Naive thymus-derived CD4-positive, alpha-beta T cell (primary cell): ENCODE data around the gene FRK. TPM values are rescaled to one million over a fixed set of nuclear protein-coding genes. Genes with fewer than 3 reads are reported as not detected.

Experiments used
- ATAC-seq: fragments of 150-1000 bp; cut with Tn5 transposase; 2 replicates; pipeline ENCODE4 v1.10.0; 2021; ENCODE audit warnings: mild to moderate bottlenecking, moderate library complexity
- CTCF ChIA-PET: fragments of 350-600 bp; sonication (Branson Sonifier 250); formaldehyde crosslinking; loops from one replicate; lab custom pipeline; 2021; ENCODE audit warnings: antibody characterized with exemption; lab: Charles Lee
- POLR2A ChIA-PET: fragments of 350-600 bp; sonication (Branson Sonifier 250); formaldehyde crosslinking; loops from one replicate; lab custom pipeline; 2021; ENCODE audit warnings: antibody characterized with exemption, inconsistent platforms; lab: Charles Lee
- DNase-seq, 9 donors: peaks; one replicate each; pipeline versions ENCODE4 v3.0.0 to v3.0.0-alpha.2; 2020 to 2022; ENCODE audit warnings: mixed read lengths in 1 of 9
- H3K27ac ChIP-seq: one replicate; pipeline ENCODE4 v1.7.0; 2013; ENCODE audit warnings: mild to moderate bottlenecking, low read depth, low read length, moderate library complexity
- H3K27me3 ChIP-seq, 2 donors: one replicate each; pipeline ENCODE4 v1.7.0; 2013; ENCODE audit warnings: low read length in 2 of 2, mild to moderate bottlenecking in 2 of 2, moderate library complexity in 2 of 2; ENCODE audit not compliant: control insufficient read depth in 2 of 2, insufficient read depth in 2 of 2
- H3K36me3 ChIP-seq, 3 experiments: 1 replicate in 2 of 3; 2 replicates in 1 of 3; pipeline ENCODE4 v1.7.0; 2013; ENCODE audit warnings: low read length in 3 of 3, mild to moderate bottlenecking in 3 of 3, moderate library complexity in 1 of 3; ENCODE audit not compliant: insufficient read depth in 3 of 3, control insufficient read depth in 2 of 3
- H3K4me1 ChIP-seq, 2 donors: one replicate each; pipeline ENCODE4 v1.7.0; 2013; ENCODE audit warnings: low read length in 2 of 2, mild to moderate bottlenecking in 2 of 2, moderate library complexity in 1 of 2; ENCODE audit not compliant: control insufficient read depth in 2 of 2, insufficient read depth in 2 of 2
- H3K4me3 ChIP-seq: 2 replicates; pipeline ENCODE4 v1.7.0; 2013; ENCODE audit warnings: mild to moderate bottlenecking, low read length
- H3K9me3 ChIP-seq, 3 experiments: 1 replicate in 2 of 3; 2 replicates in 1 of 3; pipeline ENCODE4 v1.7.0; 2013; ENCODE audit warnings: low read length in 3 of 3; ENCODE audit not compliant: control insufficient read depth in 2 of 3
- H3K27ac Mint-ChIP-seq, 9 donors: one replicate each; pipeline ENCODE4 v1.8.0; 2020 to 2022; ENCODE audit warnings: mixed read lengths in 9 of 9, mild to moderate bottlenecking in 8 of 9, moderate library complexity in 5 of 9, inconsistent platforms in 2 of 9
- H3K27me3 Mint-ChIP-seq, 5 donors: one replicate each; pipeline ENCODE4 v1.8.0; 2021 to 2022; ENCODE audit warnings: mixed read lengths in 5 of 5, mild to moderate bottlenecking in 1 of 5
- H3K36me3 Mint-ChIP-seq, 5 donors: one replicate each; pipeline ENCODE4 v1.8.0; 2020 to 2022; ENCODE audit warnings: mixed read lengths in 5 of 5, mild to moderate bottlenecking in 3 of 5, inconsistent platforms in 1 of 5
- H3K4me1 Mint-ChIP-seq, 7 donors: one replicate each; pipeline ENCODE4 v1.8.0; 2020 to 2022; ENCODE audit warnings: mixed read lengths in 7 of 7, mild to moderate bottlenecking in 3 of 7, inconsistent platforms in 1 of 7
- H3K4me3 Mint-ChIP-seq, 10 donors: one replicate each; pipeline ENCODE4 v1.8.0; 2020 to 2022; ENCODE audit warnings: mild to moderate bottlenecking in 10 of 10, mixed read lengths in 10 of 10, moderate library complexity in 6 of 10, inconsistent platforms in 2 of 10
- H3K9me3 Mint-ChIP-seq, 11 donors: one replicate each; pipeline ENCODE4 v1.8.0; 2020 to 2022; ENCODE audit warnings: mixed read lengths in 11 of 11, mild to moderate bottlenecking in 4 of 11, inconsistent platforms in 1 of 11, moderate library complexity in 1 of 11
- intact Hi-C, 2 donors: fragments of 100-400 bp; cut with micrococcal nuclease; formaldehyde crosslinking; loops; one replicate each; pipeline ENCODE4 v1.15.1; 2023
- polyA plus RNA-seq, 2 donors: library from polyadenylated mRNA; unstranded; fragments of 300-500 nt; fragmentation: Illumina TruSeq; gene quantifications; one replicate each; pipeline ENCODE4 v1.2.3, GENCODE V29; 2021
- total RNA-seq, 6 experiments: library from RNA in 5 of 6; stranded (reverse) in 5 of 6; gene quantifications; 1 replicate in 5 of 6; 2 replicates in 1 of 6; pipeline ENCODE4 v1.2.3 and lab custom pipeline; 2021 to 2026

Gene FRK
- total and polyA plus RNA-seq, 7 experiments from 2014 or later = 0.02 to 0.05 (median 0.04) TPM; not detected in 3

GRCh38 chr6:116101790-116102189 is 41.1 kb upstream of the FRK start:
- H3K27me3 Mint-ChIP-seq = no peaks in the 10 kb centered on the region
- intact Hi-C loops = loop anchor here (1.0 to 10.0 kb wide), 13 partner anchors 11 to 1576 kb away; partner anchors contain the start of genes GOPC (in 2 of the 2), KPNA5 (in 2 of the 2), TSPYL4 (in 2 of the 2) and ZUP1 (in 2 of the 2)
- H3K36me3 ChIP-seq = peaks cover 0 to 4% (median 0%) of the 10 kb centered on the region in 3 experiments
- peak overlapping the region; percentile 77 for H3K4me3 ChIP-seq
- H3K9me3 ChIP-seq = no peaks in the 10 kb centered on the region
- H3K27me3 ChIP-seq = no peaks in the 10 kb centered on the region
- no peak for ATAC-seq
- peaks cover 25 to 32% of the 10 kb centered on the region in 2 donors for H3K4me1 ChIP-seq
- peak overlapping the region; percentile 89 to 99 (median 96) for H3K4me3 Mint-ChIP-seq
- H3K9me3 Mint-ChIP-seq = peaks cover 0 to 1% (median 0%) of the 10 kb centered on the region in 11 donors
- peak overlapping the region in 8 of 9 donors; percentile 85 to 96 (median 92) for H3K27ac Mint-ChIP-seq
- DNase-seq = no peak
- H3K27ac ChIP-seq = peak overlapping the region; percentile 79
- H3K36me3 Mint-ChIP-seq = peaks cover 0 to 12% (median 0%) of the 10 kb centered on the region in 5 donors
- H3K4me1 Mint-ChIP-seq = peaks cover 35 to 72% (median 63%) of the 10 kb centered on the region in 7 donors
- POLR2A ChIA-PET = interaction anchor here (0.6 to 2.4 kb wide), 6 partner anchors 11 to 579 kb away, joined by 3 to 20 read pairs (median 4); partner anchors contain the start of genes KPNA5, RWDD1 and TSPYL1
- CTCF ChIA-PET = interaction anchor here (1.2 kb wide), 1 partner anchor 116 kb away, joined by 3 read pairs; no protein-coding TSS in a partner anchor

- Mint-ChIP-seq H3K27ac (peak overlapping the region; percentile 84 to 96 (median 92)), H3K27me3 (no peaks in the 10 kb centered on the region), H3K36me3 (peaks cover 0 to 12% (median under 1%) of the 10 kb centered on the region in 5 donors), H3K9me3 (peaks cover 0 to 6% (median 4%) of the 10 kb centered on the region in 11 donors), H3K4me1 (peaks cover 35 to 71% (median 63%) of the 10 kb centered on the region in 7 donors), H3K4me3 (peak overlapping the region; percentile 89 to 99 (median 96))
- no peak for DNase-seq
- Histone ChIP-seq H3K27me3 (no peaks in the 10 kb centered on the region), H3K4me3 (peak overlapping the region; percentile 77), H3K9me3 (peaks cover 0 to under 1% (median 0%) of the 10 kb centered on the region in 3 experiments), H3K27ac (peak overlapping the region; percentile 79), H3K36me3 (peaks cover 0 to 4% (median 0%) of the 10 kb centered on the region in 3 experiments), H3K4me1 (peaks cover 25 to 32% of the 10 kb centered on the region in 2 donors)
- intact Hi-C loops = loop anchor here (1.0 to 10.0 kb wide), 13 partner anchors 11 to 1576 kb away; partner anchors contain the start of genes GOPC (in 2 of the 2), KPNA5 (in 2 of the 2), TSPYL4 (in 2 of the 2) and ZUP1 (in 2 of the 2)
- CTCF ChIA-PET = interaction anchor here (0.9 to 1.2 kb wide), 2 partner anchors 10 to 117 kb away, joined by 3 to 4 read pairs; no protein-coding TSS in a partner anchor
- POLR2A ChIA-PET = interaction anchor here (0.6 to 2.4 kb wide), 8 partner anchors 11 to 579 kb away, joined by 3 to 20 read pairs (median 4); partner anchors contain the start of genes KPNA5, RWDD1, TSPYL1 and TSPYL4
- peak; percentile 0 for ATAC-seq
These were observed 40.6 kb upstream of the FRK start for GRCh38 chr6:116101302-116101718.

- Histone ChIP-seq H3K4me3 (peak within 1 kb of the TSS; percentile 77), H3K9me3 (peaks cover 0 to 6% (median 0%) of the 10 kb centered on the region in 3 experiments), H3K27me3 (no peaks in the 10 kb centered on the region), H3K36me3 (peaks cover 0 to 4% (median 0%) of the 10 kb centered on the region in 3 experiments), H3K4me1 (peaks cover 25 to 32% of the 10 kb centered on the region in 2 donors), H3K27ac (peak within 1 kb of the TSS; percentile 79)
- Mint-ChIP-seq H3K9me3 (peaks cover 0 to 13% (median 8%) of the 10 kb centered on the region in 11 donors), H3K27ac (peak within 1 kb of the TSS; percentile 85 to 96 (median 92)), H3K36me3 (peaks cover 0 to 16% (median 7%) of the 10 kb centered on the region in 5 donors), H3K4me1 (peaks cover 32 to 64% (median 57%) of the 10 kb centered on the region in 7 donors), H3K27me3 (no peaks in the 10 kb centered on the region), H3K4me3 (peak within 1 kb of the TSS; percentile 89 to 99 (median 96))
- ATAC-seq = peak; percentile 94
- ChIA-PET POLR2A (interaction anchor here (0.7 to 2.4 kb wide), 8 partner anchors 15 to 580 kb away, joined by 3 to 20 read pairs (median 4); partner anchors contain the start of genes KPNA5, RWDD1, TSPYL1 and TSPYL4), CTCF (interaction anchor here (0.9 to 1.2 kb wide), 2 partner anchors 11 to 117 kb away, joined by 3 to 4 read pairs; no protein-coding TSS in a partner anchor)
- peak; percentile 76 to 90 (median 82) for DNase-seq
- intact Hi-C loops = loop anchor here (1.0 to 10.0 kb wide), 14 partner anchors 12 to 1577 kb away; partner anchors contain the start of genes GOPC (in 2 of the 2), KPNA5 (in 2 of the 2), RWDD1 (in 2 of the 2) and TSPYL1 (in 2 of the 2)
These were observed 40.0 kb upstream of the FRK start, which contains the start of gene NT5DC1 for GRCh38 chr6:116100419-116101301. TSS of gene NT5DC1 (plus strand) at chr6:116100853. CDS start at chr6:116100931, 78 bp downstream.

- no peak for DNase-seq
- no peaks in the 10 kb centered on the region for H3K27me3 Mint-ChIP-seq
- CTCF ChIA-PET = no interaction called here
These were observed 38.3 kb upstream of the FRK start for GRCh38 chr6:116099036-116099435.

GRCh38 chr6:116096979-116097816 is 36.5 kb upstream of the FRK start:
- peak in 1 of 9 donors; percentile 14 for DNase-seq
- Histone ChIP-seq H3K27me3 (no peaks in the 10 kb centered on the region), H3K9me3 (peaks cover 0 to 6% (median 0%) of the 10 kb centered on the region in 3 experiments), H3K4me3 (no peak overlapping the region), H3K27ac (no peak overlapping the region), H3K36me3 (peaks cover 0 to 4% (median 0%) of the 10 kb centered on the region in 3 experiments), H3K4me1 (peaks cover 9 to 12% of the 10 kb centered on the region in 2 donors)
- ATAC-seq = no peak
- H3K27ac Mint-ChIP-seq = no peak overlapping the region
- peaks cover 0 to 4% (median 0%) of the 10 kb centered on the region in 5 donors for H3K27me3 Mint-ChIP-seq
- POLR2A ChIA-PET = interaction anchor here (1.0 kb wide), 1 partner anchor 182 kb away, joined by 4 read pairs; no protein-coding TSS in a partner anchor
- peaks cover 14 to 30% (median 26%) of the 10 kb centered on the region in 7 donors for H3K4me1 Mint-ChIP-seq
- H3K4me3 Mint-ChIP-seq = no peak overlapping the region
- peaks cover 0 to 19% (median 11%) of the 10 kb centered on the region in 11 donors for H3K9me3 Mint-ChIP-seq
- H3K36me3 Mint-ChIP-seq = peaks cover 0 to 8% (median 3%) of the 10 kb centered on the region in 5 donors
- CTCF ChIA-PET = interaction anchor here (1.1 to 2.4 kb wide), 3 partner anchors 10 to 85 kb away, joined by 6 to 18 read pairs (median 6); no protein-coding TSS in a partner anchor
- intact Hi-C loops = loop anchor here (1.0 to 5.0 kb wide), 3 partner anchors 86 to 200 kb away; no protein-coding TSS in a partner anchor

More at GRCh38 chr6:116099036-116099435, 38.3 kb upstream of the FRK start:
- Mint-ChIP-seq H3K4me3 (peak overlapping the region in 5 of 10 donors; percentile 89 to 99 (median 93)), H3K4me1 (peaks cover 27 to 48% (median 41%) of the 10 kb centered on the region in 7 donors), H3K36me3 (peaks cover 0 to 9% (median 7%) of the 10 kb centered on the region in 5 donors), H3K27ac (peak overlapping the region in 2 of 9 donors; percentile 38 to 92), H3K9me3 (peaks cover 0 to 19% (median 11%) of the 10 kb centered on the region in 11 donors)
- intact Hi-C loops = loop anchor here in 1 of 2 donors (5.0 kb wide), 1 partner anchor 202 kb away; no protein-coding TSS in a partner anchor
- Histone ChIP-seq H3K27me3 (no peaks in the 10 kb centered on the region), H3K4me1 (peaks cover 23 to 25% of the 10 kb centered on the region in 2 donors), H3K4me3 (no peak overlapping the region), H3K9me3 (peaks cover 0 to 6% (median 0%) of the 10 kb centered on the region in 3 experiments), H3K27ac (no peak overlapping the region), H3K36me3 (peaks cover 0 to 4% (median 0%) of the 10 kb centered on the region in 3 experiments)
- POLR2A ChIA-PET = no interaction called here
- ATAC-seq = no peak
